NCI-H1105 (cell line): ENCODE results near the gene PIWIL1.

Experiments used
- DNase-seq: peaks from one replicate; lab custom pipeline; 2025; lab: John Stamatoyannopoulos, UW

PIWIL1 gene

DNA sequence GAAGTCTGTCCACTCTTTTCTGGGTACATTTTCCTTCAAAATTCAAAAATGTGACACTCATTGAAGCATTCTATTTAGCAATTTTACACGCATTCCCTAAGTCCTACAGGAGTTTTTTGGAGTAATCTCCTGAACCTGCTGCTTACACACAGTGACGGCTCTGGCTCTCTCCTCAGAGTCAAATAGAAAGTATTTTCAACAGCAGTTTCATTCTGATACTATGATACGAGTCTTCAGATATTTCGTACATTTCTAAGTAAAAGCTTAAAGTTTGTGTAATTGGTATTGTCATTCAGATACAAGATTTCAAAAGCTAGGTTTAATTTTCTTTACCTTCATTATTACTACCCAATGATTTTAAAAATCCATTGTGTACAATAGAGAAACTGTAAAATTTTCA lies 36.4 kb downstream of the PIWIL1 start:
- DNase-seq, result no peak

- no peak for DNase-seq
Observed at GRCh38 chr12:130375296-130376287, 37.9 kb downstream of the PIWIL1 start.

DNA sequence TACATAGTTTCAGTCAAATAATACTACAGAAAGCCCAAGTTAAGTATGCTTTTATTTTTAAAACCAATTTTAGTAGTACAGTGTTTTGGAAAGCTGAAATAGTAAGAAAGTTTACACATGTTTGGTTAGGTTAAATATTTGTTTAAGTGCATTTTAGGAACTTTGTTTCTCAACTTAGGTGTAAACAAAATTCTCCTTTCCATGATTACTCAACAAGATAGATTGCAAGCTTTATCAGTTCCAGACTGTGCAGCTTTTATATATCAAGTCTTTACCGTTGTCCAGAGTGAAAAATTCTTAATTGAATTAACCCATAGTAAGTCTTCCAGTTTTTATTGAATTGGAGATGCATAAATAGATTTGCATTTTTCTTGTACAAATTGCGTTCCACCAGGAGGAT lies 45.1 kb downstream of the PIWIL1 start:
- no peak for DNase-seq

- no peak for DNase-seq
Observed at GRCh38 chr12:130384234-130384633, 46.5 kb downstream of the PIWIL1 start.

- no peak for DNase-seq
Observed at GRCh38 chr12:130385193-130385592, 47.5 kb downstream of the PIWIL1 start.

GRCh38 chr12:130391186-130391585 lies 53.5 kb downstream of the PIWIL1 start:
- DNase-seq, result no peak

DNA sequence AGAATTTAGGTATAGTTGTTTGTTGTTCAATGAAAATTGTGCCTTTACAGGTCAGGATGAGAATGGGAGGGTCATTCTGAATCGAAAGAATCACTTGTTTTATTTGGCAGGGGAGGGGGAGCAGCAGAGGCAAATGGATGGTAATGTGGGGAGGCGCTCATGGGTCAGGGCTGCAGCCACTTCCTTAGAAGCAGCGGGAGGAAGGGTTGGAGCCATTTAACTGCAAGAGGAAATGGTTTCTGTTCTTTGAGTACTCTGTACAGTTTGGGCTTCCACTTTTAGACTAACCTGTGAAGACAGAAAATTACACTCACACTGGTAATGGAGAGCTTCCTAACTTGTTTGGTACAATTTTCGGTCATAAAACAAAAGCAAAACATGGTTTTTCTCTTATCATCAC lies 57.2 kb downstream of the PIWIL1 start:
- no peak for DNase-seq

GRCh38 chr12:130396667-130397066 lies 59.0 kb downstream of the PIWIL1 start:
- no peak for DNase-seq

GRCh38 chr12:130398100-130398848 lies 60.6 kb downstream of the PIWIL1 start:
- no peak for DNase-seq

DNA sequence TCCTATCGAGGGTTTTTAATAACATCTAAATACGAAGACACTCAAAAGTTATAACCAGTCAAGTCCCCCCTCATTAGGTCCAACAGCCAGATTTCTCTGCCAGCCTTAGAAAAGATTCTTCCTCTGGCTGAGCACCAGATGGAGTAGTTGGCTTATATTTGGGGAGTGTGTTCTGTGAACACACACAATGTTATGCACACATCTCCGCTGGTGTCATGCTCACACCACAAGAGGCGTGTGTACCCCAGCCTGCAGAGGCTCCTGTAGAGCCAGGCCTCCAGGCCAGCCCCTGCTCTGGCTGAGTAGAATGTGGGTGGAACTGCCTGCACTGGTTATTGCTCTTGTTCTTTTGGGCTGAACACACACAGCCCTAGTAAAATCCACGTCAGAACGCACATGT lies 64.0 kb downstream of the PIWIL1 start:
- no peak for DNase-seq

- DNase-seq, result no peak
Observed at GRCh38 chr12:130405332-130405731, 67.6 kb downstream of the PIWIL1 start.

- no peak for DNase-seq
Observed at GRCh38 chr12:130412384-130412783, 74.7 kb downstream of the PIWIL1 start.

DNA sequence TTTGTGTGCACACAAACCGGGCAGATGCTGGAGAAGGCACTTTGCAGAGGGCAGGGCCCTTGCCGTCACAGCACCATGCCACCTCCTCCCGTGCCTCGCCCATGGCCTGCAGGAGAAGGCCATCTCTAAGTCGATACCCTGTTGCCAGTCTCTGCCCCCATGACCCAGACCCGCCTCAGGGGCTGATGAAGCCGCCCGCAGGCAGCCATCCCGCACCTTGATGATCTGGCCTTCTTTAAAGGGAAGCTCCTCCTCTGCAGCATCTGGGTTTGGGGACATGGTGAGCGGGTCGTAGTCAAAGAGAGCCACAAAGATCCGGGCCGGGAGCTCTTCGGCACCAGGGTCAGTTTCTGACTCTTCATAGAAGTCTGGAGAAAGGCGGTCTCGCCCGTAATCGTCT lies 76.2 kb downstream of the PIWIL1 start:
- no peak for DNase-seq

GRCh38 chr12:130414381-130414780 lies 76.7 kb downstream of the PIWIL1 start:
- DNase-seq, result no peak

GRCh38 chr12:130418251-130418650 lies 80.6 kb downstream of the PIWIL1 start:
- DNase-seq, result no peak

GRCh38 chr12:130419116-130419515 lies 81.4 kb downstream of the PIWIL1 start:
- no peak for DNase-seq

DNA sequence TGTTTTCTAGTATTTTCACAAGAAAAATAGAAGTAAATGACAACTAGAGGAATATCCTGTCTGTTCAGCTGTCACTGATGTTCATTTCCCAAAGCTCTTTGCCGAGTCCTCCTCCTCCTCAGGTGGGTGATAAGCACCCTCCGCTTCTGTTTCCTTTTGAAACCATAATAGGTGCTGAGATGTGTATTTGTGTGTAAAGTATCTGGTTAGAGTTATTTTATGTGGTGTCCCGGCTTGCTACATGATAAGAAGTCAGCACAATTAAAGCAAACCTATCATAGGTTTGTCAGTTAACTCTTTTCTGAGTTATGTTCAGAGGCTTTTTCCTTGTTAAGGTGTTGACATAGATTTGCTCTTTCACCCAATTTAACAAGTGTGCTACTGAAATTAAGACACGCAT lies 82.4 kb downstream of the PIWIL1 start:
- no peak for DNase-seq

GRCh38 chr12:130421896-130422295 lies 84.2 kb downstream of the PIWIL1 start:
- no peak for DNase-seq
